NCI-H1436 treated with DMSO at 0.1 percent for 48 hours (cell line): ENCODE results near the gene PIGT.

Experiments used
- DNase-seq: peaks from one replicate; lab custom pipeline; 2025; lab: John Stamatoyannopoulos, UW

The PIGT gene

GRCh38 chr20:45415822-45416637, at the start of gene PIGT:
PIGT (plus strand) TSS chr20:45416141; CDS start chr20:45416157, 16 bp downstream.
- no peak for DNase-seq

GRCh38 chr20:45366192-45366591, 49.7 kb upstream of the PIGT start:
- no peak for DNase-seq

GRCh38 chr20:45366631-45367030, 49.3 kb upstream of the PIGT start:
- no peak for DNase-seq

GRCh38 chr20:45367126-45367525, 48.8 kb upstream of the PIGT start:
- DNase-seq: no peak

- DNase-seq: no peak
Observed at GRCh38 chr20:45368221-45368980, 47.5 kb upstream of the PIGT start.

GRCh38 chr20:45370571-45371160, 45.3 kb upstream of the PIGT start:
- no peak for DNase-seq

GRCh38 chr20:45372241-45372640, 43.7 kb upstream of the PIGT start:
- no peak for DNase-seq

- DNase-seq: no peak
Observed at GRCh38 chr20:45372646-45373352, 43.1 kb upstream of the PIGT start.

- peak; percentile 4 for DNase-seq
Observed at GRCh38 chr20:45373353-45374100, 42.4 kb upstream of the PIGT start.

GRCh38 chr20:45374101-45374467, 41.9 kb upstream of the PIGT start:
- no peak for DNase-seq

- no peak for DNase-seq
Observed at GRCh38 chr20:45374966-45375365, 41.0 kb upstream of the PIGT start.

GRCh38 chr20:45377269-45377668, 38.7 kb upstream of the PIGT start:
- no peak for DNase-seq

- no peak for DNase-seq
Observed at GRCh38 chr20:45378191-45378590, 37.8 kb upstream of the PIGT start, which contains the start of gene TP53TG5. TP53TG5 (minus strand) TSS chr20:45378325; CDS start chr20:45378236, 89 bp downstream.

- DNase-seq: no peak
Observed at GRCh38 chr20:45387274-45387673, 28.7 kb upstream of the PIGT start.

GRCh38 chr20:45390931-45391330, 25.0 kb upstream of the PIGT start:
- DNase-seq: no peak

- no peak for DNase-seq
Observed at GRCh38 chr20:45391559-45391958, 24.4 kb upstream of the PIGT start.

- no peak for DNase-seq
Observed at GRCh38 chr20:45392733-45393132, 23.2 kb upstream of the PIGT start.

GRCh38 chr20:45394221-45395113, 21.5 kb upstream of the PIGT start:
- DNase-seq: no peak

- no peak for DNase-seq
Observed at GRCh38 chr20:45395114-45395415, 20.9 kb upstream of the PIGT start.

- no peak for DNase-seq
Observed at GRCh38 chr20:45399018-45399417, 16.9 kb upstream of the PIGT start.
